Measurements from ENCODE around the gene PCBP3.

GRCh38 chr21:45622416-45623097, 21.0 kb upstream of the PCBP3 start:
- no peak for TF ChIP-seq CTCF (IDR thresholded peaks at IDR 0.05; ENCODE audit: low read length)
- TF ChIP-seq EZH2 (optimal IDR thresholded peaks at IDR 0.05; ENCODE audit: low read depth, low read length), result no peak
- TF ChIP-seq EZH2phosphoT487 (IDR thresholded peaks at IDR 0.05; ENCODE audit: low read length), result no peak

All from MM.1S (cell line).